K562 (cell line): Measurements from ENCODE around the gene HDAC5. TPM values are rescaled to one million over a fixed set of nuclear protein-coding genes. Genes with fewer than 3 reads are reported as not detected.

Source experiments
- ATAC-seq: fragments of 200-7000 bp; cut with Tn5 transposase; 3 replicates; pipeline ENCODE4 v1.9.1; 2020; ENCODE audit warnings: moderate library complexity
- BruUV-seq: library from RNA; stranded (reverse); fragments of 400-500 nt; replicated peaks from 2 replicates; lab custom pipeline; 2021; lab: Mats Ljungman, UMichigan
- CTCF ChIA-PET: fragments of 300-600 bp; formaldehyde crosslinking; extraction: SDS; loops from one replicate; lab custom pipeline; 2021; ENCODE audit warnings: low intra/inter-chr PET ratio; lab: Yijun Ruan, JAX
- POLR2A ChIA-PET: fragments of 300-600, 350-650 bp; sonication (Branson Sonifier 250); formaldehyde crosslinking; extraction: SDS; loops from one replicate; lab custom pipeline; 2021; ENCODE audit warnings: antibody characterized with exemption, inconsistent platforms; lab: Yijun Ruan, JAX
- DNase-seq, 4 experiments: peaks; one replicate each; pipeline versions ENCODE4 v3.0.0 to v3.0.0-alpha.2; 2011 to 2018; ENCODE audit warnings: low spot score in 3 of 4, mixed read lengths in 3 of 4; ENCODE audit errors: extremely low read depth in 1 of 4
- FAIRE-seq: peaks from 2 replicates; lab custom pipeline; 2011; peaks lifted over from hg19 to GRCh38; lab: Jason Lieb, UNC
- H2AFZ ChIP-seq: 2 replicates; pipeline ENCODE4 v1.6.0; 2011; ENCODE audit warnings: low read depth, low read length, control low read depth, inconsistent platforms
- H3K27ac ChIP-seq: fragments of 200-600 bp; 3 replicates; pipeline ENCODE4 v1.8.0; 2011; ENCODE audit warnings: low read depth, mild to moderate bottlenecking, control low read depth, inconsistent platforms, low read length, moderate library complexity, mixed read lengths; ENCODE audit errors: extremely low read depth
- H3K27me3 ChIP-seq, 2 experiments: fragments of 300-600 bp in 1 of 2; 2 replicates in 1 of 2; 3 replicates in 1 of 2; pipeline versions ENCODE4 v1.6.0 to v1.8.0; 2011; ENCODE audit warnings: inconsistent platforms in 2 of 2, low read length in 2 of 2, mild to moderate bottlenecking in 1 of 2, mixed read lengths in 1 of 2, moderate library complexity in 1 of 2; ENCODE audit not compliant: control insufficient read depth in 2 of 2, insufficient read depth in 2 of 2
- H3K36me3 ChIP-seq: fragments of 300-600 bp; 3 replicates; pipeline ENCODE4 v1.8.0; 2011; ENCODE audit warnings: mild to moderate bottlenecking, low read length, inconsistent platforms; ENCODE audit not compliant: control insufficient read depth, insufficient read depth
- H3K4me1 ChIP-seq, 2 experiments: fragments of 200-600 bp in 1 of 2; replicated peaks in 1 of 2; 2 replicates in 1 of 2; 3 replicates in 1 of 2; pipeline versions ENCODE4 v1.5.1 to v1.8.0; 2011; ENCODE audit warnings: inconsistent platforms in 2 of 2, low read length in 2 of 2, mild to moderate bottlenecking in 1 of 2, mixed read lengths in 1 of 2, moderate library complexity in 1 of 2; ENCODE audit not compliant: control insufficient read depth in 2 of 2, insufficient read depth in 2 of 2
- H3K4me2 ChIP-seq: 2 replicates; pipeline ENCODE4 v1.6.1; 2011; ENCODE audit warnings: low read length, control low read depth, inconsistent platforms, mixed read lengths; ENCODE audit not compliant: insufficient read depth
- H3K4me3 ChIP-seq: fragments of 200-600 bp; sonication (generic), shearing (Covaris generic); 2 replicates; pipeline ENCODE4 v1.5.1; 2016; ENCODE audit warnings: control low read depth, inconsistent platforms
- H3K79me2 ChIP-seq: fragments of 200-600 bp; 3 replicates; pipeline ENCODE4 v1.8.0; 2011; ENCODE audit warnings: low read length, inconsistent platforms; ENCODE audit not compliant: control insufficient read depth, insufficient read depth
- H3K9ac ChIP-seq, 2 experiments: 2 replicates each; pipeline versions ENCODE4 v1.6.0 to v1.6.1; 2011; ENCODE audit warnings: low read depth in 2 of 2, low read length in 2 of 2, control low read depth in 1 of 2, inconsistent platforms in 1 of 2, mild to moderate bottlenecking in 1 of 2, mixed read lengths in 1 of 2; ENCODE audit not compliant: insufficient read depth in 1 of 2
- H3K9me1 ChIP-seq: one replicate; pipeline ENCODE4 v1.6.0; 2011; ENCODE audit warnings: inconsistent platforms, mild to moderate bottlenecking, low read length, moderate library complexity; ENCODE audit not compliant: control insufficient read depth, insufficient read depth
- H3K9me3 ChIP-seq: replicated peaks from 2 replicates; pipeline ENCODE4 v1.5.1; 2011; ENCODE audit warnings: low read depth, low read length, inconsistent platforms; ENCODE audit not compliant: control insufficient read depth, insufficient read depth
- H4K20me1 ChIP-seq: replicated peaks from 2 replicates; pipeline ENCODE4 v1.6.1; 2011; ENCODE audit warnings: low read length, inconsistent platforms, mixed read lengths; ENCODE audit not compliant: control insufficient read depth, insufficient read depth
- DPF2 ChIP-seq: fragments of 450-650 bp; IDR thresholded peaks from 2 replicates; pipeline ENCODE4 v1.6.1; 2016
- GABPB1 ChIP-seq: sonication (generic); formaldehyde crosslinking; IDR thresholded peaks from 2 replicates; pipeline ENCODE4 v1.8.0; 2022; ENCODE audit warnings: mild to moderate bottlenecking, missing genetic modification reagents
- GTF2B ChIP-seq: IDR thresholded peaks from 2 replicates; pipeline ENCODE4 v1.6.1; 2011; ENCODE audit not compliant: insufficient read length; ENCODE audit errors: extremely low read depth
- HBP1 ChIP-seq: fragments of 450-650 bp; formaldehyde crosslinking; IDR thresholded peaks from 2 replicates; pipeline ENCODE4 v1.4.0; 2022; ENCODE audit warnings: missing genetic modification characterization
- HMBOX1 ChIP-seq: sonication (generic); IDR thresholded peaks from 2 replicates; pipeline ENCODE4 v1.6.1; 2016
- ILF3 ChIP-seq: fragments of 450-650 bp; IDR thresholded peaks from 2 replicates; pipeline ENCODE4 v1.6.1; 2018; ENCODE audit warnings: antibody characterized with exemption, mild to moderate bottlenecking, moderate library complexity, borderline replicate concordance
- MCM2 ChIP-seq: fragments of 450-650 bp; IDR thresholded peaks from 2 replicates; pipeline ENCODE4 v1.6.1; 2017; ENCODE audit warnings: low read depth, mild to moderate bottlenecking
- MNT ChIP-seq, 2 experiments: fragments of 450-650 bp; conservative IDR thresholded peaks; 2 replicates each; pipeline ENCODE4 v1.6.1; 2017; ENCODE audit warnings: mild to moderate bottlenecking in 2 of 2, moderate library complexity in 2 of 2
- ZNF197 ChIP-seq: fragments of 200-800 bp; sonication (Bioruptor generic); IDR thresholded peaks from 2 replicates; pipeline ENCODE4 v1.6.1; 2016; ENCODE audit warnings: low read depth, missing genetic modification characterization, missing compliant biosample characterization
- ZNF41 ChIP-seq: fragments of 250-450 bp; sonication (Bioruptor Pico); conservative IDR thresholded peaks from 2 replicates; pipeline ENCODE4 v1.4.0; 2020; ENCODE audit warnings: mild to moderate bottlenecking
- ZNF436 ChIP-seq: fragments of 250-450, 450-650 bp; sonication (Bioruptor Pico); formaldehyde crosslinking; IDR thresholded peaks from 2 replicates; pipeline ENCODE4 v1.7.0; 2020; ENCODE audit warnings: mild to moderate bottlenecking
- ZNF609 ChIP-seq: sonication (generic); formaldehyde crosslinking; IDR thresholded peaks from 2 replicates; pipeline ENCODE4 v1.8.1; 2023; ENCODE audit warnings: missing genetic modification reagents, mild to moderate bottlenecking, borderline replicate concordance
- WGBS: fragments of 100-300 bp; shearing (Covaris generic); methylation state at CpG from one replicate; pipeline ENCODE4 v1.1.6; 2016; ENCODE audit warnings: low coverage, mixed read lengths; ENCODE audit not compliant: insufficient coverage; ENCODE audit errors: missing lambda C conversion rate; 5-methylcytosine and 5-hydroxymethylcytosine counted together
- in situ Hi-C: fragments of 300-500 bp; cut with MboI; formaldehyde crosslinking; loops from 4 replicates; pipeline ENCODE4 v1.15.0; 2018; ENCODE audit warnings: inconsistent platforms, mixed read lengths
- intact Hi-C: fragments of 100-400 bp; cut with micrococcal nuclease; formaldehyde crosslinking; loops from 2 replicates; pipeline ENCODE4 v1.14.2; 2022
- polyA plus RNA-seq, 8 experiments: library from polyadenylated mRNA; depleted of rRNA in 4 of 8; stranded (reverse) in 5 of 8; unstranded in 3 of 8; fragments of >200 nt; fragmentation: Nextera tagmentation in 2 of 8; fragmentation: Illumina TruSeq in 1 of 8; extraction: Ambion mirVana in 2 of 8; extraction: Trizol in 1 of 8; gene quantifications; 2 replicates each; pipeline versions ENCODE4 v1.2.1 to v1.2.3, GENCODE V29; 2011 to 2014; ENCODE audit warnings: inconsistent platforms in 1 of 8, missing spikeins in 1 of 8
- total RNA-seq, 7 experiments: library from RNA; depleted of rRNA in 6 of 7; stranded (reverse); fragments of >200 nt in 6 of 7; fragmentation: Illumina TruSeq in 2 of 7; extraction: Trizol in 2 of 7; gene quantifications; 2 replicates each; pipeline versions ENCODE4 v1.2.1 to v1.2.3, GENCODE V29; 2011 to 2021; ENCODE audit warnings: low replicate concordance in 1 of 7

Gene HDAC5
- total and polyA plus RNA-seq, 9 of the 15 experiments (the other 6 are each of a cell fraction or from before 2014, with no cell fraction given), result 0.45 to 26.2 (median 16.4) TPM

- H3K4me2 ChIP-seq, result no peak overlapping the region
- in situ Hi-C loops (no loop called here), intact Hi-C loops (no loop called here)
- no TSS peak for BruUV-seq
- no peaks in the 10 kb centered on the region for H3K27me3 ChIP-seq
- H3K27ac ChIP-seq, result no peak overlapping the region; the same call in 2 of the 3 replicates
- peaks cover 17 to 47% of the 10 kb centered on the region in 2 experiments for H3K4me1 ChIP-seq
- DNase-seq, result no peak
- no peaks in the 10 kb centered on the region for H4K20me1 ChIP-seq
- peaks cover 27% of the 10 kb centered on the region; the same call in 1 of the 3 replicates for H3K36me3 ChIP-seq
- peaks cover 4% of the 10 kb centered on the region for H3K9me1 ChIP-seq
- H2AFZ ChIP-seq, result no peak overlapping the region
- H3K79me2 ChIP-seq, result no peaks in the 10 kb centered on the region; the same call in 2 of the 3 replicates
- FAIRE-seq, result no peak
- WGBS, result 74% methylated on average over 18 of the region's 21 CpGs
- POLR2A ChIA-PET, result interaction anchor here (0.6 to 1.2 kb wide), 3 partner anchors 10 to 34 kb away, joined by 3 read pairs; no protein-coding TSS in a partner anchor
- CTCF ChIA-PET, result no interaction called here
- H3K4me3 ChIP-seq, result no peak overlapping the region
- no peak for ATAC-seq
- no peaks in the 10 kb centered on the region for H3K9me3 ChIP-seq
- peak overlapping the region in 1 of 2 experiments; percentile 65; a peak in 1 of 4 replicates for H3K9ac ChIP-seq
- TF ChIP-seq GTF2B (no peak), HMBOX1 (no peak), MCM2 (no peak), DPF2 (no peak), ZNF609 (CRISPR knock-in tag) (no peak), ZNF197 (CRISPR knock-in tag) (no peak), MNT (conservative IDR thresholded peaks at IDR 0.05) (no peak), GABPB1 (CRISPR knock-in tag) (no peak), ZNF41 (CRISPR knock-in tag) (no peak), ILF3 (no peak), ZNF436 (CRISPR knock-in tag) (no peak), HBP1 (CRISPR knock-in tag) (no peak)
Measured at GRCh38 chr17:44082256-44082927, 41.0 kb downstream of the HDAC5 start.
